Measurements from ENCODE around the gene TMEM184A. TPM values are rescaled to one million over a fixed set of nuclear protein-coding genes. Genes with fewer than 3 reads are reported as not detected.

The TMEM184A gene
- total RNA-seq, 1 experiment from 2014 or later: 21.4 TPM

DNA sequence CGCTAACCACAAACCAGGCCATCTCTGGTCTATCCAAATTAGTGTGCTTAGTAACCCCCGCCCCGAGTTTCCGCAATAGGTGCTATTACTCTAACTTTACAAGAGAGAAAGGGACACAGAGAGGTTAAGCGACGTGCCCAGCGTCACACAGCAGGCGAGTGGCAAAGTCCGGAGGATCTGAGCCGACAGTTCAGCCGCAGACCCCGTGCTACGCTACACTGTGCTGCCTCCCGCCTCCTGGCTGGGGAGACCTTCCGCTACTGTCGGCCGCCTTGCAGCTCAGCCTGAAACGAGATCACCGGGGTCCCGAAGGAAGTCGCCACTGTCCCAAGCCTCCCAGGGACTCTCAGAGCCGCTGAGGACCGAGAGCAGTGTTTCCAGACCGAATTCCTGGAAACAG lies 52.6 kb downstream of the TMEM184A start:
- TF ChIP-seq, protein P1, sequence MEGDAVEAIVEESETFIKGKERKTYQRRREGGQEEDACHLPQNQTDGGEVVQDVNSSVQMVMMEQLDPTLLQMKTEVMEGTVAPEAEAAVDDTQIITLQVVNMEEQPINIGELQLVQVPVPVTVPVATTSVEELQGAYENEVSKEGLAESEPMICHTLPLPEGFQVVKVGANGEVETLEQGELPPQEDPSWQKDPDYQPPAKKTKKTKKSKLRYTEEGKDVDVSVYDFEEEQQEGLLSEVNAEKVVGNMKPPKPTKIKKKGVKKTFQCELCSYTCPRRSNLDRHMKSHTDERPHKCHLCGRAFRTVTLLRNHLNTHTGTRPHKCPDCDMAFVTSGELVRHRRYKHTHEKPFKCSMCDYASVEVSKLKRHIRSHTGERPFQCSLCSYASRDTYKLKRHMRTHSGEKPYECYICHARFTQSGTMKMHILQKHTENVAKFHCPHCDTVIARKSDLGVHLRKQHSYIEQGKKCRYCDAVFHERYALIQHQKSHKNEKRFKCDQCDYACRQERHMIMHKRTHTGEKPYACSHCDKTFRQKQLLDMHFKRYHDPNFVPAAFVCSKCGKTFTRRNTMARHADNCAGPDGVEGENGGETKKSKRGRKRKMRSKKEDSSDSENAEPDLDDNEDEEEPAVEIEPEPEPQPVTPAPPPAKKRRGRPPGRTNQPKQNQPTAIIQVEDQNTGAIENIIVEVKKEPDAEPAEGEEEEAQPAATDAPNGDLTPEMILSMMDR (conservative IDR thresholded peaks at IDR 0.05): no peak
- no peak for TF ChIP-seq EZH2 (IDR thresholded peaks at IDR 0.05; ENCODE audit: low read depth)
- no TSS peak for BruUV-seq (replicated peaks)
- Histone ChIP-seq H3K79me2 (ENCODE audit: low read depth) (peaks cover 33% of the 10 kb centered on the region), H3F3A (ENCODE audit: insufficient read depth, low read depth) (peaks cover 25% of the 10 kb centered on the region), H3K4me3 (peak overlapping the region; percentile 99), H3K4me2 (peak overlapping the region; percentile 99), H3K27ac (no peak overlapping the region), H2AFZ (peak overlapping the region; percentile 86; the same call in 1 of the 2 replicates), H3K36me3 (ENCODE audit: low read depth) (0 out of 2 replicates have a peak, but pooled peaks cover 19% of the 10 kb centered on the region), H3K9me2 (ENCODE audit: insufficient read depth) (no peaks in the 10 kb centered on the region), H3K27me3 (ENCODE audit: insufficient read depth, low read depth) (no peaks in the 10 kb centered on the region), H3K9me3 (ENCODE audit: insufficient read depth, low read depth) (no peaks in the 10 kb centered on the region), H4K20me1 (ENCODE audit: insufficient read depth) (peaks cover 31% of the 10 kb centered on the region), H3K4me1 (replicated peaks; ENCODE audit: insufficient read depth) (peaks cover 33% of the 10 kb centered on the region)
- ChIA-PET POLR2A (ENCODE audit: unreplicated experiment) (no interaction called here), CTCF (no interaction called here)
- DNase-seq: no peak
- intact Hi-C loops (cut with micrococcal nuclease; ENCODE audit: unreplicated experiment): loop anchor here (5.0 kb wide), 1 partner anchor 159 kb away; no protein-coding TSS in a partner anchor

DNA sequence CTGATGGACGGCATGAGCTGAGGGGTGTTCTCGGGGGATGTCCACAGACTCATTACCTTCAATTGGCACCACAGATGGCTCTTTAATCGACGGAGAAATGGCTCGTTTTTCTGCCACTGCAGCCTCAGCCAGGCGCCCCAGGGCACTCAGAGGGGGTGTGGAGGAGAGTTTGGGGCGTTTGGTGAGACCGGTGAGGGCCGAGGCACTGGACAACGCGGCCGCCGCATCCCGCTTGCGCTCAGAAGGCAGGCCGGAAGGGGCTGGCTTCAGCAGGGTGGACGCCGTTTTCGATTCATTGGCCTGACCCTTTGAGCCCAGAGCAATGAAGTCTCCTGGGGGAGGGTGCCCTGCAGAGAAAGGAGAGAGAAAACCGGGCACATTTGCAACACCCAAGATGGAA lies 53.2 kb downstream of the TMEM184A start:
- no peak for DNase-seq
- Histone ChIP-seq H4K20me1 (ENCODE audit: insufficient read depth) (peaks cover 31% of the 10 kb centered on the region), H3K79me2 (ENCODE audit: low read depth) (peaks cover 33% of the 10 kb centered on the region), H3K27ac (no peak overlapping the region), H3K4me2 (peak overlapping the region; percentile 99), H3K27me3 (ENCODE audit: insufficient read depth, low read depth) (no peaks in the 10 kb centered on the region), H3K4me1 (replicated peaks; ENCODE audit: insufficient read depth) (peaks cover 33% of the 10 kb centered on the region), H3K9me3 (ENCODE audit: insufficient read depth, low read depth) (no peaks in the 10 kb centered on the region), H3K36me3 (ENCODE audit: low read depth) (0 out of 2 replicates have a peak, but pooled peaks cover 19% of the 10 kb centered on the region), H2AFZ (no peak overlapping the region), H3K9me2 (ENCODE audit: insufficient read depth) (no peaks in the 10 kb centered on the region), H3F3A (ENCODE audit: insufficient read depth, low read depth) (peaks cover 25% of the 10 kb centered on the region), H3K4me3 (peak overlapping the region; percentile 99)
- intact Hi-C loops (cut with micrococcal nuclease; ENCODE audit: unreplicated experiment): loop anchor here (5.0 kb wide), 1 partner anchor 159 kb away; no protein-coding TSS in a partner anchor
- ChIA-PET CTCF (no interaction called here), POLR2A (ENCODE audit: unreplicated experiment) (no interaction called here)
- BruUV-seq (replicated peaks): no TSS peak
- no peak for TF ChIP-seq EZH2 (IDR thresholded peaks at IDR 0.05; ENCODE audit: low read depth)
- TF ChIP-seq, protein P1 (conservative IDR thresholded peaks at IDR 0.05): no peak

DNA sequence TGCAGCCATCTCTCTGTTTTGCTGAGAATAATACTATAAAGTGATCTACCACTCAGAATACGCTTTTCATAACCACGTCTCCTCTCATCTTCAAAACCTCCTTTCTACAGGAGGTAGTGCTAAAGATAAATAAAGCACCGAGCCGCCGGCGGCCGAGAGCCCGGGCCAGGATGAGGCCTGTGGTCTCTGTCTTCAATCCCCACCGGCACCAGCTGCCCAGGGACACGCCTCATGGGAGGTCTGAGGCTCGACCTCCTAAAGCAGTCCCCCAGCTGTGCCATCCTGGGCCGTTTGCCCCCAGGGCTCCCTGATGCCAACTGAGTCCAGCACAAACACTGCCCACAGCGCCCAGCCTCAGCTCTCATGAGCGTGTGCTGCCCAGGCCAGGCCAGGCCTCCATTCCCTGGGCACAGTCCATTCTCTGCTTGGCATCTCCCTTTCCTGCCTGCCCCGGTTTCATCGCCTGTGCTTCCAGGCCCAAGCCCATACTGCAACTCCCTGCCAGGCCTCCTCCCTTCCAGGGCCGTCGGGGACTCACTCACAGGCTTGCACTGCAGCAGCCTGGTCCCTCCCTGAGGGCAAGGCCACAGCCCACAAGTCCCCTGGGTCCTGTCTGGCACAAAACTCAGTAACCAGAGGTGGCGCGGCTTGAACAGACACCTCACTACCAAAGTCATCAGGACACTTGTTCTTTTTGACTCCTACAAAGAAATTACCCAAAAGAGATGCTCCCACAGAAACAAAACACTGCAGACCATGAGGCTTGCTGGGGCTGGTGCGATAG lies 54.3 kb downstream of the TMEM184A start:
- no peak overlapping the region for H3K4me2 ChIP-seq
- no peak overlapping the region for H2AFZ ChIP-seq
- no peak overlapping the region for H3K4me3 ChIP-seq
- H3K9me3 ChIP-seq (ENCODE audit: insufficient read depth, low read depth): no peaks in the 10 kb centered on the region
- H4K20me1 ChIP-seq (ENCODE audit: insufficient read depth): peaks cover 31% of the 10 kb centered on the region
- peaks cover 13% of the 10 kb centered on the region for H3F3A ChIP-seq (ENCODE audit: insufficient read depth, low read depth)
- H3K27me3 ChIP-seq (ENCODE audit: insufficient read depth, low read depth): no peaks in the 10 kb centered on the region
- no TSS peak for BruUV-seq (replicated peaks)
- intact Hi-C loops (cut with micrococcal nuclease; ENCODE audit: unreplicated experiment): loop anchor here (5.0 kb wide), 1 partner anchor 161 kb away; no protein-coding TSS in a partner anchor
- CTCF ChIA-PET: no interaction called here
- H3K9me2 ChIP-seq (ENCODE audit: insufficient read depth): no peaks in the 10 kb centered on the region
- TF ChIP-seq, protein P1 (conservative IDR thresholded peaks at IDR 0.05): no peak
- TF ChIP-seq EZH2 (IDR thresholded peaks at IDR 0.05; ENCODE audit: low read depth): no peak
- POLR2A ChIA-PET (ENCODE audit: unreplicated experiment): no interaction called here
- peaks cover 33% of the 10 kb centered on the region for H3K79me2 ChIP-seq (ENCODE audit: low read depth)
- peaks cover 25% of the 10 kb centered on the region for H3K4me1 ChIP-seq (replicated peaks; ENCODE audit: insufficient read depth)
- H3K36me3 ChIP-seq (ENCODE audit: low read depth): 0 out of 2 replicates have a peak, but pooled peaks cover 19% of the 10 kb centered on the region
- DNase-seq: no peak
- H3K27ac ChIP-seq: no peak overlapping the region

All from PC-9 (cell line).